Measurements from ENCODE around the gene GPX1. TPM values are rescaled to one million over a fixed set of nuclear protein-coding genes. Genes with fewer than 3 reads are reported as not detected.

Gene GPX1
- total and polyA plus RNA-seq, 10 of the 15 experiments (the other 5 are each of a cell fraction or from before 2014, with no cell fraction given) = 32.0 to 1,121 (median 400) TPM

- H3K4me1 ChIP-seq (ENCODE audit: control insufficient read depth, insufficient read depth, low read length) = peaks cover 5% of the 10 kb centered on the region
- H3K27ac ChIP-seq (ENCODE audit: control insufficient read depth, insufficient read depth) = no peak overlapping the region
- ATAC-seq (no peak), FAIRE-seq (no peak), DNase-seq (ENCODE audit: low read depth, low spot score) (no peak)
- H3K9me3 ChIP-seq (replicated peaks; ENCODE audit: control insufficient read depth, insufficient read depth, low read length) = no peaks in the 10 kb centered on the region
- peaks cover 2% of the 10 kb centered on the region; the same call in 1 of the 2 replicates for H3K79me2 ChIP-seq (ENCODE audit: control insufficient read depth, insufficient read depth, low read length)
- H3K36me3 ChIP-seq (ENCODE audit: control insufficient read depth in 2 of 2, insufficient read depth in 2 of 2, low read length in 1 of 2) = peaks cover 9 to 26% of the 10 kb centered on the region in 2 experiments
- no peak overlapping the region for H3K9ac ChIP-seq (ENCODE audit: control insufficient read depth, insufficient read depth, low read length)
- CTCF ChIA-PET = no interaction called here
- no peaks in the 10 kb centered on the region for H3K27me3 ChIP-seq (replicated peaks in 1 of 2; ENCODE audit: control insufficient read depth in 2 of 2, insufficient read depth in 2 of 2, low read length in 1 of 2)
- WGBS (ENCODE audit: insufficient coverage, insufficient replicate concordance, low lambda C conversion rate, missing lambda C conversion rate) = 97% methylated on average over 16 of the region's 16 CpGs
- H3K4me2 ChIP-seq (ENCODE audit: control insufficient read depth, insufficient read depth) = no peak overlapping the region
- no peak overlapping the region for H2AFZ ChIP-seq (ENCODE audit: control insufficient read depth, low read depth, low read length)
- no TSS peak for BruUV-seq (replicated peaks)
- RAD21 ChIA-PET (ENCODE audit: unreplicated experiment) = no interaction called here
- no peaks in the 10 kb centered on the region for H4K20me1 ChIP-seq (ENCODE audit: control insufficient read depth, insufficient read depth)
- POLR2A ChIA-PET = interaction anchor here (0.7 kb wide), 1 partner anchor 24 kb away, joined by 5 read pairs; no protein-coding TSS in a partner anchor
- SMC1A ChIA-PET (ENCODE audit: uncharacterized antibody, unreplicated experiment) = no interaction called here
- no peak overlapping the region for H3K4me3 ChIP-seq
- intact Hi-C loops (cut with micrococcal nuclease; ENCODE audit: unreplicated experiment) (no loop called here), in situ Hi-C loops (cut with MboI) (no loop called here)
- TF ChIP-seq, protein P1, sequence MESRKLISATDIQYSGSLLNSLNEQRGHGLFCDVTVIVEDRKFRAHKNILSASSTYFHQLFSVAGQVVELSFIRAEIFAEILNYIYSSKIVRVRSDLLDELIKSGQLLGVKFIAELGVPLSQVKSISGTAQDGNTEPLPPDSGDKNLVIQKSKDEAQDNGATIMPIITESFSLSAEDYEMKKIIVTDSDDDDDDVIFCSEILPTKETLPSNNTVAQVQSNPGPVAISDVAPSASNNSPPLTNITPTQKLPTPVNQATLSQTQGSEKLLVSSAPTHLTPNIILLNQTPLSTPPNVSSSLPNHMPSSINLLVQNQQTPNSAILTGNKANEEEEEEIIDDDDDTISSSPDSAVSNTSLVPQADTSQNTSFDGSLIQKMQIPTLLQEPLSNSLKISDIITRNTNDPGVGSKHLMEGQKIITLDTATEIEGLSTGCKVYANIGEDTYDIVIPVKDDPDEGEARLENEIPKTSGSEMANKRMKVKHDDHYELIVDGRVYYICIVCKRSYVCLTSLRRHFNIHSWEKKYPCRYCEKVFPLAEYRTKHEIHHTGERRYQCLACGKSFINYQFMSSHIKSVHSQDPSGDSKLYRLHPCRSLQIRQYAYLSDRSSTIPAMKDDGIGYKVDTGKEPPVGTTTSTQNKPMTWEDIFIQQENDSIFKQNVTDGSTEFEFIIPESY (IDR thresholded peaks at IDR 0.05) = no peak
- TF ChIP-seq POLR2A (IDR thresholded peaks at IDR 0.05; ENCODE audit: low read depth, low read length) (peak; percentile 18; the same call in 1 of the 2 replicates), ATF7 (IDR thresholded peaks at IDR 0.05; ENCODE audit: low read depth) (no peak), SIX5 (IDR thresholded peaks at IDR 0.05; ENCODE audit: low read depth, low read length, severe bottlenecking) (no peak), POLR2AphosphoS5 (IDR thresholded peaks at IDR 0.05; ENCODE audit: low read length) (peak; percentile 22; the same call in 1 of the 2 replicates), RAD51 (IDR thresholded peaks at IDR 0.05) (no peak), TCF3 (IDR thresholded peaks at IDR 0.05; ENCODE audit: borderline replicate concordance, insufficient read depth, low read depth, low read length) (no peak), IRF5 (IDR thresholded peaks at IDR 0.05; ENCODE audit: borderline replicate concordance) (no peak), NKRF (conservative IDR thresholded peaks at IDR 0.05) (no peak)
- TF ChIP-seq, protein P2, sequence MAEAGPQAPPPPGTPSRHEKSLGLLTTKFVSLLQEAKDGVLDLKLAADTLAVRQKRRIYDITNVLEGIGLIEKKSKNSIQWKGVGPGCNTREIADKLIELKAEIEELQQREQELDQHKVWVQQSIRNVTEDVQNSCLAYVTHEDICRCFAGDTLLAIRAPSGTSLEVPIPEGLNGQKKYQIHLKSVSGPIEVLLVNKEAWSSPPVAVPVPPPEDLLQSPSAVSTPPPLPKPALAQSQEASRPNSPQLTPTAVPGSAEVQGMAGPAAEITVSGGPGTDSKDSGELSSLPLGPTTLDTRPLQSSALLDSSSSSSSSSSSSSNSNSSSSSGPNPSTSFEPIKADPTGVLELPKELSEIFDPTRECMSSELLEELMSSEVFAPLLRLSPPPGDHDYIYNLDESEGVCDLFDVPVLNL (IDR thresholded peaks at IDR 0.05; ENCODE audit: low read depth, low read length) = no peak
- TF ChIP-seq, protein P3, sequence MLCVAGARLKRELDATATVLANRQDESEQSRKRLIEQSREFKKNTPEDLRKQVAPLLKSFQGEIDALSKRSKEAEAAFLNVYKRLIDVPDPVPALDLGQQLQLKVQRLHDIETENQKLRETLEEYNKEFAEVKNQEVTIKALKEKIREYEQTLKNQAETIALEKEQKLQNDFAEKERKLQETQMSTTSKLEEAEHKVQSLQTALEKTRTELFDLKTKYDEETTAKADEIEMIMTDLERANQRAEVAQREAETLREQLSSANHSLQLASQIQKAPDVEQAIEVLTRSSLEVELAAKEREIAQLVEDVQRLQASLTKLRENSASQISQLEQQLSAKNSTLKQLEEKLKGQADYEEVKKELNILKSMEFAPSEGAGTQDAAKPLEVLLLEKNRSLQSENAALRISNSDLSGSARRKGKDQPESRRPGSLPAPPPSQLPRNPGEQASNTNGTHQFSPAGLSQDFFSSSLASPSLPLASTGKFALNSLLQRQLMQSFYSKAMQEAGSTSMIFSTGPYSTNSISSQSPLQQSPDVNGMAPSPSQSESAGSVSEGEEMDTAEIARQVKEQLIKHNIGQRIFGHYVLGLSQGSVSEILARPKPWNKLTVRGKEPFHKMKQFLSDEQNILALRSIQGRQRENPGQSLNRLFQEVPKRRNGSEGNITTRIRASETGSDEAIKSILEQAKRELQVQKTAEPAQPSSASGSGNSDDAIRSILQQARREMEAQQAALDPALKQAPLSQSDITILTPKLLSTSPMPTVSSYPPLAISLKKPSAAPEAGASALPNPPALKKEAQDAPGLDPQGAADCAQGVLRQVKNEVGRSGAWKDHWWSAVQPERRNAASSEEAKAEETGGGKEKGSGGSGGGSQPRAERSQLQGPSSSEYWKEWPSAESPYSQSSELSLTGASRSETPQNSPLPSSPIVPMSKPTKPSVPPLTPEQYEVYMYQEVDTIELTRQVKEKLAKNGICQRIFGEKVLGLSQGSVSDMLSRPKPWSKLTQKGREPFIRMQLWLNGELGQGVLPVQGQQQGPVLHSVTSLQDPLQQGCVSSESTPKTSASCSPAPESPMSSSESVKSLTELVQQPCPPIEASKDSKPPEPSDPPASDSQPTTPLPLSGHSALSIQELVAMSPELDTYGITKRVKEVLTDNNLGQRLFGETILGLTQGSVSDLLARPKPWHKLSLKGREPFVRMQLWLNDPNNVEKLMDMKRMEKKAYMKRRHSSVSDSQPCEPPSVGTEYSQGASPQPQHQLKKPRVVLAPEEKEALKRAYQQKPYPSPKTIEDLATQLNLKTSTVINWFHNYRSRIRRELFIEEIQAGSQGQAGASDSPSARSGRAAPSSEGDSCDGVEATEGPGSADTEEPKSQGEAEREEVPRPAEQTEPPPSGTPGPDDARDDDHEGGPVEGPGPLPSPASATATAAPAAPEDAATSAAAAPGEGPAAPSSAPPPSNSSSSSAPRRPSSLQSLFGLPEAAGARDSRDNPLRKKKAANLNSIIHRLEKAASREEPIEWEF (IDR thresholded peaks at IDR 0.05; ENCODE audit: insufficient replicate concordance, low read depth, low read length) = no peak
Observed at GRCh38 chr3:49316696-49317457, 41.3 kb downstream of the GPX1 start.

Data from GM12878 (cell line).